ENCODE measurements around the gene DCST2.

The DCST2 gene

GRCh38 chr1:155022136-155022926, 11.2 kb downstream of the DCST2 start:
- Histone ChIP-seq H3K9me3 (ENCODE audit: insufficient read depth, low read length) (no peaks in the 10 kb centered on the region), H2AFZ (ENCODE audit: low read depth, low read length, severe bottlenecking) (no peak overlapping the region), H3K4me2 (ENCODE audit: low read depth, low read length, poor library complexity, severe bottlenecking) (no peak overlapping the region)

GRCh38 chr1:155019377-155020245, 14.0 kb downstream of the DCST2 start:
- no peaks in the 10 kb centered on the region for H3K9me3 ChIP-seq (ENCODE audit: insufficient read depth, low read length)
- H2AFZ ChIP-seq (ENCODE audit: low read depth, low read length, severe bottlenecking): no peak overlapping the region
- H3K36me3 ChIP-seq (ENCODE audit: low read length): no peaks in the 10 kb centered on the region
- H3K27ac ChIP-seq (ENCODE audit: low read depth, low read length): no peak overlapping the region
- no peak overlapping the region for H3K4me2 ChIP-seq (ENCODE audit: low read depth, low read length, poor library complexity, severe bottlenecking)
- H3F3A ChIP-seq (ENCODE audit: insufficient read depth): peaks cover 6% of the 10 kb centered on the region; the same call in 1 of the 2 replicates
- H3K9ac ChIP-seq (ENCODE audit: low read length): no peak overlapping the region
- H3K27me3 ChIP-seq (ENCODE audit: low read length): no peaks in the 10 kb centered on the region
- H3K79me2 ChIP-seq (ENCODE audit: insufficient read depth, low read length): no peaks in the 10 kb centered on the region
- H4K20me1 ChIP-seq (ENCODE audit: low read depth, low read length): no peaks in the 10 kb centered on the region
- no peaks in the 10 kb centered on the region for H3K9me2 ChIP-seq (replicated peaks; ENCODE audit: insufficient read depth, low read length)
- TF ChIP-seq CTCF (IDR thresholded peaks at IDR 0.05; ENCODE audit: insufficient read depth, low read length, poor library complexity, severe bottlenecking): no peak
- no peak for TF ChIP-seq EZH2phosphoT487 (conservative IDR thresholded peaks at IDR 0.05; ENCODE audit: low read length)
- no peak overlapping the region for H3K4me3 ChIP-seq (ENCODE audit: insufficient read depth, low read length, poor library complexity, severe bottlenecking)

More at GRCh38 chr1:155022136-155022926, 11.2 kb downstream of the DCST2 start:
- Histone ChIP-seq H4K20me1 (ENCODE audit: low read depth, low read length) (no peaks in the 10 kb centered on the region), H3K36me3 (ENCODE audit: low read length) (no peaks in the 10 kb centered on the region), H3F3A (ENCODE audit: insufficient read depth) (no peaks in the 10 kb centered on the region), H3K79me2 (ENCODE audit: insufficient read depth, low read length) (no peaks in the 10 kb centered on the region), H3K27ac (ENCODE audit: low read depth, low read length) (no peak overlapping the region), H3K27me3 (ENCODE audit: low read length) (no peaks in the 10 kb centered on the region), H3K4me3 (ENCODE audit: insufficient read depth, low read length, poor library complexity, severe bottlenecking) (no peak overlapping the region), H3K9ac (ENCODE audit: low read length) (no peak overlapping the region), H3K9me2 (replicated peaks; ENCODE audit: insufficient read depth, low read length) (no peaks in the 10 kb centered on the region)
- no peak for TF ChIP-seq CTCF (IDR thresholded peaks at IDR 0.05; ENCODE audit: insufficient read depth, low read length, poor library complexity, severe bottlenecking)
- no peak for TF ChIP-seq EZH2phosphoT487 (conservative IDR thresholded peaks at IDR 0.05; ENCODE audit: low read length)

- no peak overlapping the region for H3K27ac ChIP-seq (ENCODE audit: low read depth, low read length)
- H3K9ac ChIP-seq (ENCODE audit: low read length): no peak overlapping the region
- H2AFZ ChIP-seq (ENCODE audit: low read depth, low read length, severe bottlenecking): no peak overlapping the region
- no peaks in the 10 kb centered on the region for H4K20me1 ChIP-seq (ENCODE audit: low read depth, low read length)
- no peaks in the 10 kb centered on the region for H3K9me2 ChIP-seq (replicated peaks; ENCODE audit: insufficient read depth, low read length)
- no peak overlapping the region for H3K4me3 ChIP-seq (ENCODE audit: insufficient read depth, low read length, poor library complexity, severe bottlenecking)
- TF ChIP-seq CTCF (IDR thresholded peaks at IDR 0.05; ENCODE audit: insufficient read depth, low read length, poor library complexity, severe bottlenecking) (no peak), EZH2phosphoT487 (conservative IDR thresholded peaks at IDR 0.05; ENCODE audit: low read length) (no peak)
- no peak overlapping the region for H3K4me2 ChIP-seq (ENCODE audit: low read depth, low read length, poor library complexity, severe bottlenecking)
- H3K79me2 ChIP-seq (ENCODE audit: insufficient read depth, low read length): no peaks in the 10 kb centered on the region
- no peaks in the 10 kb centered on the region for H3K36me3 ChIP-seq (ENCODE audit: low read length)
- peaks cover 6% of the 10 kb centered on the region; the same call in 1 of the 2 replicates for H3F3A ChIP-seq (ENCODE audit: insufficient read depth)
- no peaks in the 10 kb centered on the region for H3K27me3 ChIP-seq (ENCODE audit: low read length)
- no peaks in the 10 kb centered on the region for H3K9me3 ChIP-seq (ENCODE audit: insufficient read depth, low read length)
These were observed 14.8 kb downstream of the DCST2 start for GRCh38 chr1:155018617-155019348.

Measured in SU-DHL-6 (cell line).